Sigmoid colon (tissue), 7 donors: Measurements from ENCODE around the gene GRM4. TPM values are rescaled to one million over a fixed set of nuclear protein-coding genes. Genes with fewer than 3 reads are reported as not detected.
"Not testable (repeated sequence)": the region's sequence is repeated elsewhere in the genome, so short reads cannot be mapped to it uniquely, and the experiment has no call there.

Experiments used
- DNase-seq: peaks from one replicate; pipeline ENCODE4 v3.0.0-alpha.2; 2019
- H3K27ac ChIP-seq, 4 donors: fragments of 200-600 bp; sonication (generic); one replicate each; pipeline ENCODE4 v1.5.1; 2016 to 2019; ENCODE audit warnings: mild to moderate bottlenecking in 1 of 4
- H3K27me3 ChIP-seq, 3 donors: fragments of 200-600 bp; sonication (generic); one replicate each; pipeline ENCODE4 v1.5.1; 2019; ENCODE audit warnings: mild to moderate bottlenecking in 1 of 3
- H3K36me3 ChIP-seq, 4 donors: fragments of 200-600 bp; sonication (generic); one replicate each; pipeline ENCODE4 v1.5.1; 2016 to 2019
- H3K4me1 ChIP-seq, 4 donors: fragments of 200-600 bp; sonication (generic); one replicate each; pipeline ENCODE4 v1.5.1; 2017 to 2019
- H3K4me3 ChIP-seq, 4 donors: fragments of 200-600 bp; sonication (generic); one replicate each; pipeline ENCODE4 v1.5.1; 2017 to 2019; ENCODE audit warnings: mild to moderate bottlenecking in 2 of 4, moderate library complexity in 1 of 4
- H3K9me3 ChIP-seq, 4 donors: fragments of 200-600 bp in 3 of 4; sonication (generic) in 3 of 4; one replicate each; pipeline versions ENCODE4 v1.5.1 to v1.6.1; 2013 to 2019
- EP300 ChIP-seq, 4 donors: sonication (generic); formaldehyde crosslinking; IDR thresholded peaks; one replicate each; pipeline ENCODE4 v1.6.1; 2017; ENCODE audit warnings: antibody characterized with exemption in 4 of 4
- POLR2A ChIP-seq, 2 donors: fragments of 450-650 bp; IDR thresholded peaks; one replicate each; pipeline ENCODE4 v1.6.1; 2016; ENCODE audit warnings: antibody characterized with exemption in 2 of 2, mild to moderate bottlenecking in 2 of 2, moderate library complexity in 2 of 2
- POLR2AphosphoS5 ChIP-seq, 4 donors: sonication (generic); formaldehyde crosslinking; IDR thresholded peaks; one replicate each; pipeline ENCODE4 v1.6.1; 2017; ENCODE audit warnings: antibody characterized with exemption in 4 of 4
- WGBS, 2 donors: extraction: QIAGEN DNeasy Blood & Tissue Kit; methylation state at CpG; one replicate each; pipeline ENCODE4 v1.1.7; 2013; 5-methylcytosine and 5-hydroxymethylcytosine counted together
- intact Hi-C: fragments of 100-400 bp; cut with DNase I; formaldehyde crosslinking; loops from one replicate; pipeline ENCODE4 v1.15.1; 2023
- polyA plus RNA-seq, 3 donors: library from polyadenylated mRNA; stranded (reverse); fragments of 200-250 nt; gene quantifications; one replicate each; pipeline ENCODE4 v1.2.3, GENCODE V29; 2013
- total RNA-seq, 4 donors: library from RNA; depleted of rRNA; stranded (reverse); fragments of >200 nt; gene quantifications; one replicate each; pipeline ENCODE4 v1.1.0, GENCODE V29; 2016
- TF ChIP-seq, protein P1 (sequence below), 4 experiments: fragments of 450-650 bp in 3 of 4; fragments of 200-600 bp in 1 of 4; IDR thresholded peaks; one replicate each; pipeline ENCODE4 v1.5.1; 2016 to 2019; ENCODE audit warnings: antibody characterized with exemption in 4 of 4, mild to moderate bottlenecking in 3 of 4, moderate library complexity in 2 of 4
- donor health status: healthy with polysubstance abuse.
- donor health status: Bipolar disorder and iron deficiency.
- donor health status: healthy.

GRM4 gene
- total and polyA plus RNA-seq, 7 donors = 0.07 to 0.14 TPM; not detected in 5

DNA sequence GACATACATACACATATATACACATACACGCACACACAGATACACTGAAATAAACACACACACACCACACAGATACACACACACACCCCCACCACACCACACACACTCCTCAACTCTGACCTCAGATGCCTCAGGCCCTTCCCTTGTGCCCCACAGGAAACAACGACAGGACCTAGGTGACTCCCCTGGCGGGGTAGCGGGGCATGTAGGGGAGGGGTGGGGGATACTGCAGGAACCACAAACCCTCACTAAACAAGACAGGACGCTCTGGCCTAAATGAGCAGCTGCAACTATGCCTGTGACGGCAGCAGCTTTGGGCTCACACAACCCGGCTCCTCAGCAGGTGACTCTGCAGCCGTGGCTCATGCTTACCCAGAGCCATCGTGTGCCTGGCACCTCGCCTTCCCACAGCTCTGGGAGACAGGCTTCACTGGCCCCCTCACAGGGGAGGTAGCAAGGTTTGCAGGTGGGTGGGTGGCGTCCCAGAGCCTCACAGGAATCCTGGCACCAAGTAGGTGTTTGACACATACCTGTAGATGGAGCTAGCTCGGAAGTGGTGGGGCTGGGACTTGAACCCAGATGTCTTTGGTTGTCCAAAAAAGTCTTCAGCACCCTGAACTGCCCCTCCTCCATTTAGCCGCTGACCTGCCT is 100.8 kb downstream of the GRM4 start:
- intact Hi-C loops = no loop called here
- H3K27me3 ChIP-seq = peaks cover 0 to 5% (median 0%) of the 10 kb centered on the region in 3 donors
- no peak overlapping the region for H3K27ac ChIP-seq
- 53 to 70% methylated on average over 13 of the region's 13 CpGs for WGBS, 2 donors
- H3K4me3 ChIP-seq = no peak overlapping the region
- H3K9me3 ChIP-seq = no peaks in the 10 kb centered on the region
- no peak for DNase-seq
- H3K4me1 ChIP-seq = no peaks in the 10 kb centered on the region
- TF ChIP-seq, protein P1, sequence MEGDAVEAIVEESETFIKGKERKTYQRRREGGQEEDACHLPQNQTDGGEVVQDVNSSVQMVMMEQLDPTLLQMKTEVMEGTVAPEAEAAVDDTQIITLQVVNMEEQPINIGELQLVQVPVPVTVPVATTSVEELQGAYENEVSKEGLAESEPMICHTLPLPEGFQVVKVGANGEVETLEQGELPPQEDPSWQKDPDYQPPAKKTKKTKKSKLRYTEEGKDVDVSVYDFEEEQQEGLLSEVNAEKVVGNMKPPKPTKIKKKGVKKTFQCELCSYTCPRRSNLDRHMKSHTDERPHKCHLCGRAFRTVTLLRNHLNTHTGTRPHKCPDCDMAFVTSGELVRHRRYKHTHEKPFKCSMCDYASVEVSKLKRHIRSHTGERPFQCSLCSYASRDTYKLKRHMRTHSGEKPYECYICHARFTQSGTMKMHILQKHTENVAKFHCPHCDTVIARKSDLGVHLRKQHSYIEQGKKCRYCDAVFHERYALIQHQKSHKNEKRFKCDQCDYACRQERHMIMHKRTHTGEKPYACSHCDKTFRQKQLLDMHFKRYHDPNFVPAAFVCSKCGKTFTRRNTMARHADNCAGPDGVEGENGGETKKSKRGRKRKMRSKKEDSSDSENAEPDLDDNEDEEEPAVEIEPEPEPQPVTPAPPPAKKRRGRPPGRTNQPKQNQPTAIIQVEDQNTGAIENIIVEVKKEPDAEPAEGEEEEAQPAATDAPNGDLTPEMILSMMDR (IDR thresholded peaks at IDR 0.05) = no peak
- TF ChIP-seq EP300 (IDR thresholded peaks at IDR 0.05) (no peak), POLR2A (IDR thresholded peaks at IDR 0.05) (no peak), POLR2AphosphoS5 (IDR thresholded peaks at IDR 0.05) (no peak)
- H3K36me3 ChIP-seq = no peaks in the 10 kb centered on the region

DNA sequence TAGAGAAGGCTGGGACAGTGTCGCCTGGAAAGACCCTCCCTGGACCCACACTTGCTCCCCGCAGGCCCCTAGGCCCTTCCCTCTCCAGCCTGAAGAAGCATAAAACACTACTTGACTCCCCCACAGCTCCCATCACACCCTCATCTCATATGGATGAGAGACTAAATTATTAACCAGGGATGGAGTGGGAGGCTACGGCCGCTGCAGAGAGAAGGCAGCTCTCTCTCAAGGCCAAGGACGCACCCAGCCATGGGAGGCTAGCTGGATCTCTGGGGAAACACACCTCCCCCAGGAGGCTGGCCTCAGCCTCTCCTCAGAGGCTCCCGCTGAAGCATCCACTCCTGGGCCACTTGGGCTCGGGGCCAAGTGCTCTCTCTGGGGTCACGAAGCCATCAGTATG is 102.5 kb downstream of the GRM4 start:
- Histone ChIP-seq H3K36me3 (no peaks in the 10 kb centered on the region), H3K4me1 (no peaks in the 10 kb centered on the region), H3K9me3 (no peaks in the 10 kb centered on the region), H3K27ac (no peak overlapping the region), H3K4me3 (no peak overlapping the region), H3K27me3 (peaks cover 0 to 5% (median 0%) of the 10 kb centered on the region in 3 donors)
- DNase-seq = no peak
- 93 to 94% methylated on average over 8 of the region's 8 CpGs for WGBS, 2 donors
- TF ChIP-seq POLR2A (IDR thresholded peaks at IDR 0.05) (no peak), POLR2AphosphoS5 (IDR thresholded peaks at IDR 0.05) (no peak), EP300 (IDR thresholded peaks at IDR 0.05) (no peak)
- TF ChIP-seq, protein P1 (IDR thresholded peaks at IDR 0.05) = no peak
- intact Hi-C loops = no loop called here

DNA sequence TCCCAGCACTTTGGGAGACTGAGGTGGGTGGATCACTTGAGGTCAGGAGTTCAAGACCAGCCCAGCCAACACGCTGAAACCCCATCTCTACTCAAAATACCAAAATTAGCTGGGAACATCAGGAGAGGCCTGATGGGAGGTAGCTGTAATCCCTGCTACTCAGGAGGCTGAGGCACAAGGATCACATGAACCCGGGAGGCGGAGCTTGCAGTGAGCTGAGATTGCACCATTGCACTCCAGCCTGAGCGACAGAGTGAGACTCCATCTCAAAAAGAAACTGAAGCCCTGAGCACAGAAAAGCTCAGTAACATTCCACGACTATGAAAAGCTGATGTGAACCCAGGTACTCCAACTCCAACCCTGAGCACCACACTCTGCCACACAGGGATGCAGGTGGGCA is 103.9 kb downstream of the GRM4 start:
- H3K27me3 ChIP-seq, H3K36me3 ChIP-seq, intact Hi-C loops, H3K27ac ChIP-seq, H3K9me3 ChIP-seq, H3K4me3 ChIP-seq, H3K4me1 ChIP-seq, DNase-seq: not testable (repeated sequence)
- WGBS, 2 donors = 88 to 89% methylated on average over 5 of the region's 5 CpGs

DNA sequence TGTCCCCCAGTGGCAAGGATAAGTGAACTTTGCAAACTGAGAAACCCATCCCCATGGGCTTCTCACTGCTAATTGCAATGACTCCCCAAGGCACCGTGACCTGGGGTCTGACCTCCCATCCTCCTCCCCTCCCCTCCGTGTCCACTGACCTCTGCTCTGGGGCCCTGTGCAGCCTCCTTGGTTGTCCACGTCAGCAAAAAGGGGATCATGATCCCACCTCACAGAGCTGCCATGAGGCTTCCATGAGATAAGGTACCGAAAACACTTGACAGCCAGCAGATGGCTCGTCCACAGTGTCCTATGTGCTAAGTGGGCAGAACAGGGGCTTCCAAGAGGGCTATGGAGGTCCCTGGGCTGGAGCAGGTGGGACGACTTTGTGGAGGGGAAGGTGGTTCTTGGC is 104.5 kb downstream of the GRM4 start:
- WGBS, 2 donors = 88 to 92% methylated on average over 6 of the region's 6 CpGs
- TF ChIP-seq EP300 (IDR thresholded peaks at IDR 0.05) = no peak
- no peaks in the 10 kb centered on the region for H3K27me3 ChIP-seq

DNA sequence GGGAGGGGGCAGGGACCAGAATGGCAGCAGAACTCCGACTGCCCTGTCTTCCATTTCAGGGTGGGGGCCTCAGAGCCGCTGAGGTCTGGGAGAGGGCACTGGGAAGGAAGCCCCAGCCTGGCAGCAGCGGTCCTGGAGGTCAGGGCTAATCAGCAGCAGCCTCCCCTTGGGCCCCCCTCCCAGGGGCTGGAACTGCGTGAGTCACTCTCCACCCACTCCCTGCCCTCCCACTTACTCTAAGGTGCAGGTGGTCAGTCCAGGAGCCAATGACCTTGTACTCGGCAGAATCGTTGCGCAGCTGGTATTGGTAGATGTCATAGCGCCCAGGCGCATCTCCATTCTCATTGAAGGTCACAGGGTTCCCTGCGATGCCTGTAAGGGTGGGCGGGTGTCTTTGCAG is 105.9 kb downstream of the GRM4 start:
- no peak overlapping the region for H3K4me3 ChIP-seq
- intact Hi-C loops = no loop called here

More for the DNA sequence above, 104.5 kb downstream of the GRM4 start:
- Histone ChIP-seq H3K9me3 (no peaks in the 10 kb centered on the region), H3K4me3 (no peak overlapping the region), H3K4me1 (no peaks in the 10 kb centered on the region), H3K27ac (no peak overlapping the region), H3K36me3 (no peaks in the 10 kb centered on the region)
- intact Hi-C loops = no loop called here
- no peak for DNase-seq

More for the DNA sequence above, 105.9 kb downstream of the GRM4 start:
- Histone ChIP-seq H3K27ac (no peak overlapping the region), H3K27me3 (no peaks in the 10 kb centered on the region), H3K4me1 (no peaks in the 10 kb centered on the region), H3K9me3 (no peaks in the 10 kb centered on the region), H3K36me3 (no peaks in the 10 kb centered on the region)
- DNase-seq = no peak
- TF ChIP-seq POLR2A (IDR thresholded peaks at IDR 0.05) (no peak), POLR2AphosphoS5 (IDR thresholded peaks at IDR 0.05) (no peak), EP300 (IDR thresholded peaks at IDR 0.05) (no peak)
- TF ChIP-seq, protein P1 (IDR thresholded peaks at IDR 0.05) = no peak
- 85 to 89% methylated on average over 11 of the region's 11 CpGs for WGBS, 2 donors
